Glutamatergic neuron (in vitro differentiated cells): ENCODE data around the gene KIAA0408. TPM values are rescaled to one million over a fixed set of nuclear protein-coding genes. Genes with fewer than 3 reads are reported as not detected.
"Not testable (repeated sequence)": the region's sequence is repeated elsewhere in the genome, so short reads cannot be mapped to it uniquely, and the experiment has no call there.

ENCODE experiments used
- DNase-seq: peaks from one replicate; pipeline ENCODE4 v3.0.0; 2022
- H3K27ac Mint-ChIP-seq: one replicate; pipeline ENCODE4 v1.8.0; 2020; ENCODE audit warnings: mild to moderate bottlenecking, mixed read lengths, inconsistent platforms; ENCODE audit not compliant: unreplicated experiment
- H3K27me3 Mint-ChIP-seq: one replicate; pipeline ENCODE4 v1.8.0; 2020; ENCODE audit warnings: mild to moderate bottlenecking, moderate library complexity, mixed read lengths, inconsistent platforms; ENCODE audit not compliant: unreplicated experiment
- H3K36me3 Mint-ChIP-seq: one replicate; pipeline ENCODE4 v1.8.0; 2020; ENCODE audit warnings: mild to moderate bottlenecking, mixed read lengths, inconsistent platforms; ENCODE audit not compliant: unreplicated experiment
- H3K4me1 Mint-ChIP-seq: one replicate; pipeline ENCODE4 v1.8.0; 2020; ENCODE audit warnings: mild to moderate bottlenecking, low read depth, mixed read lengths, inconsistent platforms; ENCODE audit not compliant: unreplicated experiment
- H3K4me3 Mint-ChIP-seq: one replicate; pipeline ENCODE4 v1.8.0; 2020; ENCODE audit warnings: mild to moderate bottlenecking, mixed read lengths, inconsistent platforms; ENCODE audit not compliant: unreplicated experiment
- H3K9me3 Mint-ChIP-seq: one replicate; pipeline ENCODE4 v1.8.0; 2020; ENCODE audit warnings: mild to moderate bottlenecking, moderate library complexity, mixed read lengths, inconsistent platforms; ENCODE audit not compliant: unreplicated experiment
- total RNA-seq: library from RNA; stranded (reverse); fragmentation: NEBNext Ultra II Directional; extraction: Animal tissue kit (Norgen Biotek cat#: 25700); gene quantifications from one replicate; pipeline ENCODE4 v1.2.1, GENCODE V29; 2021; ENCODE audit not compliant: unreplicated experiment
- TF ChIP-seq, protein P1 (sequence below): fragments of 200-600 bp; sonication (generic); IDR thresholded peaks from one replicate; pipeline ENCODE4 v1.5.0; 2021; ENCODE audit not compliant: partially characterized antibody, unreplicated experiment

The KIAA0408 gene
- total RNA-seq, 1 donor from 2014 or later, result 110 TPM

DNA sequence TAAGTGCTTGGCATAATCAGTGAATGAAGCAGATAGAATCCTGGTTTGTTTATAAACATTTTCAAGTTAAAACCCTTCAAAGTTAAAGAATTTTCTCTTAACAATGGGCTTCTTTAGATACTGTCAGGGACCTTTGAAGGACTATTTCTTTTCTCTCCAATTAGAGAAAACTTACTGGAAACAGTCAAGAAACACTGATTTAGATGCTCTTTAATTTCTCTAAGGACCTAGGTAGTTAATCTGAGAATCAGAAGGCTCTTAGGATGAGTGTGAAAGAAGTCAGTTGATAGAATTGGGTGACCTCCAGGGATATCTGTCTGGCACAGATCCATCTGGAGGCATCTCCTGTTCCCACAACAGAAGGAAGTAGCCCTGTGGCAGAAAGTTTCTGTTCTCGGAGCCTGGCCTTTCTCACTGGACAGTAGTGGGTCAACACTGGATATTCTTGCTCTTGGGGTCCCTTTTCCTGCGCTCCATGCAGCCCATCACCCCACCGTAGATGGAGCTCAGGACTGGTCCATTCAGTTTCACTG lies 22.5 kb downstream of the KIAA0408 start:
- Mint-ChIP-seq H3K36me3 (no peaks in the 10 kb centered on the region), H3K4me3 (no peak overlapping the region), H3K27ac (peak overlapping the region; percentile 52), H3K4me1 (peaks cover 17% of the 10 kb centered on the region), H3K27me3 (no peaks in the 10 kb centered on the region), H3K9me3 (peaks cover 2% of the 10 kb centered on the region)
- DNase-seq, result no peak
- TF ChIP-seq, protein P1, sequence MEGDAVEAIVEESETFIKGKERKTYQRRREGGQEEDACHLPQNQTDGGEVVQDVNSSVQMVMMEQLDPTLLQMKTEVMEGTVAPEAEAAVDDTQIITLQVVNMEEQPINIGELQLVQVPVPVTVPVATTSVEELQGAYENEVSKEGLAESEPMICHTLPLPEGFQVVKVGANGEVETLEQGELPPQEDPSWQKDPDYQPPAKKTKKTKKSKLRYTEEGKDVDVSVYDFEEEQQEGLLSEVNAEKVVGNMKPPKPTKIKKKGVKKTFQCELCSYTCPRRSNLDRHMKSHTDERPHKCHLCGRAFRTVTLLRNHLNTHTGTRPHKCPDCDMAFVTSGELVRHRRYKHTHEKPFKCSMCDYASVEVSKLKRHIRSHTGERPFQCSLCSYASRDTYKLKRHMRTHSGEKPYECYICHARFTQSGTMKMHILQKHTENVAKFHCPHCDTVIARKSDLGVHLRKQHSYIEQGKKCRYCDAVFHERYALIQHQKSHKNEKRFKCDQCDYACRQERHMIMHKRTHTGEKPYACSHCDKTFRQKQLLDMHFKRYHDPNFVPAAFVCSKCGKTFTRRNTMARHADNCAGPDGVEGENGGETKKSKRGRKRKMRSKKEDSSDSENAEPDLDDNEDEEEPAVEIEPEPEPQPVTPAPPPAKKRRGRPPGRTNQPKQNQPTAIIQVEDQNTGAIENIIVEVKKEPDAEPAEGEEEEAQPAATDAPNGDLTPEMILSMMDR, result no peak

DNA sequence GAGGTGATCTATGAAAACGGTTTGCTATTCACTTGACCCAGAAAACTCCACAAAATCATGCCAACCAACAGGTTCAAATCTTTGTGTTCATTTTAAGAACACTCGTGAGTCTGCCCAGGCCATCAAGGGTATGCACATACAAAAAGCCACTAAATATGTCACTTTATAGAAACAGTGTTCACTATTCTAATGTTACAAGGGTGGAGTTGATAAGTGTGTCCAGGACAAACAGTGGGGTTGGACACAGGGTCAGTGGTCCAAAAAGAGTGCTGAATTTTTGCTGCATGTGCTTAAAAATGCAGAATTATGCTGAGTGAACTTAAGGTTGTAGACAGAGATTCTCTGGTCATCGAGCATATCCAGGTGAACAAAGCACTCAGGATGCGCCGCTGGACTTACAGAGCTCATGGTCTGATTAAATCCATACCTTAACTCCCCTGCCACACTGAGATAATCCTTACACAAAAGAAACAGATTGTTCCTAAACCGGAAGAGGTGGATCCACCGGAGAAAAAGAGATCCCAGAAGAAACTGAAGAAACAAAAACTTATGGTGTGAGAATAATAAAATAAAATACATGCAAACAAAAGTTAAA lies 23.5 kb downstream of the KIAA0408 start:
- no peak for DNase-seq
- Mint-ChIP-seq H3K4me1 (peaks cover 17% of the 10 kb centered on the region), H3K36me3 (no peaks in the 10 kb centered on the region), H3K4me3 (no peak overlapping the region), H3K27ac (no peak overlapping the region), H3K27me3 (no peaks in the 10 kb centered on the region), H3K9me3 (peaks cover 2% of the 10 kb centered on the region)
- TF ChIP-seq, protein P1, result no peak

DNA sequence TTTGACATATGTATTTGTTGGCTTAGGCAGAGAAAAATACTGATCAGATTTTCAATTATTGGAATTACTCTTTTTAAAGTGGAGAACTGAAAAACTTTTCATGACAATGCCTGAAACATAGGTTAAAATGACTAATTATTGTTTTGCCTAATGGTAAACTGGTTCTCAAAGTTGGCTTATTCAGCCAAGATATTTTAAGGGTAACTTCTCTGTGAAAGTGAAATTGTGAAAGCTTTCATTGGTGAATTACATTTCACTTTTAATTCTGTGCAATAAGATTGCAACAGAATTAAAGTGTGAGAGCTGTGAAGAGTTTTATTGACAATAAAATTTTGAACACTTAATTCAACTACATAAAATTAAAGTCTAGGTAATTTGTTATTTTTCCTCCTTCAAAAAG lies 24.5 kb downstream of the KIAA0408 start:
- Mint-ChIP-seq H3K27ac (no peak overlapping the region), H3K9me3 (peaks cover 2% of the 10 kb centered on the region), H3K27me3 (no peaks in the 10 kb centered on the region), H3K36me3 (no peaks in the 10 kb centered on the region), H3K4me3 (no peak overlapping the region), H3K4me1 (peaks cover 17% of the 10 kb centered on the region)
- DNase-seq, result no peak
- TF ChIP-seq, protein P1, result no peak

DNA sequence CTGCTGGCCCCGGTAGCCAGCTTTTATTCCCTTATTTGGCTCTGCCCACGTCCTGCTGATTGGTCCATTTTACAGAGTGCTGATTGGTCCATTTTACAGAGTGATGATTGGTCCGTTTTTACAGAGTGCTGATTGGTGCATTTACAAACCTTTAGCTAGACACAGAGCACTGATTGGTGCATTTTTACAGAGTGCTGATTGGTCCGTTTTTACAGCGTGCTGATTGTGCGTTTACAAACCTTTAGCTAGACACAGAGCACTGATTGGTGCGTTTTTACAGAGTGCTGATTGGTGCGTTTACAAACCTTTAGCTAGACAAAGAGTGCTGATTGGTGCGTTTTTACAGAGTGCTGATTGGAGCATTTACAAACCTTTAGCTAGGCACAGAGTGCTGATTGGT lies 30.6 kb downstream of the KIAA0408 start:
- H3K4me1 Mint-ChIP-seq, DNase-seq, H3K4me3 Mint-ChIP-seq, H3K27me3 Mint-ChIP-seq, H3K36me3 Mint-ChIP-seq, H3K27ac Mint-ChIP-seq, H3K9me3 Mint-ChIP-seq: not testable (repeated sequence)

DNA sequence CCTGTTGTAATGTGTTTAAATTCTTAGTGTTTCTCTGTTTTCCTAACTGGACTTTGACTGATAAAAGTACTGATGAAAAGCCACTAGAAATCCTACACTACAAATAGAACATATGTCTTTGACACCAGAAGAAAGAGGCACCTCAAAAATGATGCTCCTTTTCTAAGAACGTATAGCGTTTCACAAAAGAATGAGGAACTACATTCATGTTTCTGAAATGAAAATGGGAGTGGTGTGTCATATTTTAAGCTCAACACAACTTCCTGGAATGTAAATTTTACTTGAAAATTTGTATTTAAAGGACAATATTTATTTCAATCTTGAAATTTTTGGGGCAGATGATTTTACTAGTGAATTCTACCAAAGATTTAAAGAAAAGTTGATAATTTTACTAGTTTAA lies 35.3 kb downstream of the KIAA0408 start:
- Mint-ChIP-seq H3K4me1 (no peaks in the 10 kb centered on the region), H3K4me3 (no peak overlapping the region), H3K9me3 (no peaks in the 10 kb centered on the region)

DNA sequence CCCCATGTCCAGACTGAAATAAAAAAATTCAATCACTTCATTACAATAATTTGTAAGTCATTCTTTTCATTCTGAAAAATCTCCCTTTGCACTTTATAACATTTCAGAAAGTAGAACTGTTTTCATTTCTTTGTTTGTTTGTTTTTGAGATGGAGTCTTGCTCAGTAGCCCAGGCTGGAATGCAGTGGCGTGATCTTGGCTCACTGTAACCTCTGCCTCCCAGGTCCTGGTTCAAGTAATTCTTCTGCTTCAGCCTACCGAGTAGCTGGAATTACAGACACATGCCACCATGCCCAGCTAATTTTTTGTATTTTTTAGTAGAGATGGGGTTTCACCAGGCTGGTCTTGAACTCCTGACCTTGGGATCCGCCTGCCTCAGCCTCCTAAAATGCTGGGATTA lies 38.0 kb downstream of the KIAA0408 start:
- H3K27ac Mint-ChIP-seq, DNase-seq, H3K36me3 Mint-ChIP-seq, H3K9me3 Mint-ChIP-seq, H3K4me3 Mint-ChIP-seq, H3K4me1 Mint-ChIP-seq, H3K27me3 Mint-ChIP-seq: not testable (repeated sequence)

More for the DNA sequence above, 35.3 kb downstream of the KIAA0408 start:
- DNase-seq, result no peak
- Mint-ChIP-seq H3K27me3 (no peaks in the 10 kb centered on the region), H3K27ac (no peak overlapping the region), H3K36me3 (peaks cover under 1% of the 10 kb centered on the region)
- TF ChIP-seq, protein P1, result no peak
